ENCODE results near the gene UBE3D.

Gene UBE3D

GRCh38 chr6:82979657-82980056 lies 86.0 kb downstream of the UBE3D start:
- H3K27ac ChIP-seq (ENCODE audit: low read depth, low read length), result no peak overlapping the region

GRCh38 chr6:82978362-82978945 lies 87.2 kb downstream of the UBE3D start:
- H3K4me3 ChIP-seq (ENCODE audit: low read depth, low read length), result no peak overlapping the region
- H3K79me2 ChIP-seq (ENCODE audit: control insufficient read depth, insufficient read depth, low read length, unreplicated experiment), result no peaks in the 10 kb centered on the region
- no peak overlapping the region for H3K27ac ChIP-seq (ENCODE audit: low read depth, low read length)
- no peak overlapping the region for H2AFZ ChIP-seq (ENCODE audit: low read length, unreplicated experiment)
- no peaks in the 10 kb centered on the region for H3K36me3 ChIP-seq (ENCODE audit: insufficient read depth, low read length)
- H3K27me3 ChIP-seq (ENCODE audit: insufficient read depth, low read length), result no peaks in the 10 kb centered on the region
- H3K4me1 ChIP-seq (ENCODE audit: control insufficient read depth, insufficient read depth, low read length, unreplicated experiment), result peaks cover 6% of the 10 kb centered on the region

More at GRCh38 chr6:82979657-82980056, 86.0 kb downstream of the UBE3D start:
- H3K4me1 ChIP-seq (ENCODE audit: control insufficient read depth, insufficient read depth, low read length, unreplicated experiment), result peaks cover 6% of the 10 kb centered on the region
- H3K4me3 ChIP-seq (ENCODE audit: low read depth, low read length), result no peak overlapping the region
- H3K79me2 ChIP-seq (ENCODE audit: control insufficient read depth, insufficient read depth, low read length, unreplicated experiment), result no peaks in the 10 kb centered on the region
- no peaks in the 10 kb centered on the region for H3K27me3 ChIP-seq (ENCODE audit: insufficient read depth, low read length)
- H3K36me3 ChIP-seq (ENCODE audit: insufficient read depth, low read length), result no peaks in the 10 kb centered on the region
- no peak overlapping the region for H2AFZ ChIP-seq (ENCODE audit: low read length, unreplicated experiment)

GRCh38 chr6:82976179-82976578 lies 89.5 kb downstream of the UBE3D start:
- Histone ChIP-seq H3K36me3 (ENCODE audit: insufficient read depth, low read length) (no peaks in the 10 kb centered on the region), H2AFZ (ENCODE audit: low read length, unreplicated experiment) (no peak overlapping the region), H3K4me1 (ENCODE audit: control insufficient read depth, insufficient read depth, low read length, unreplicated experiment) (peaks cover 6% of the 10 kb centered on the region), H3K4me3 (ENCODE audit: low read depth, low read length) (no peak overlapping the region), H3K27me3 (ENCODE audit: insufficient read depth, low read length) (no peaks in the 10 kb centered on the region), H3K27ac (ENCODE audit: low read depth, low read length) (no peak overlapping the region), H3K79me2 (ENCODE audit: control insufficient read depth, insufficient read depth, low read length, unreplicated experiment) (no peaks in the 10 kb centered on the region)

- H3K27me3 ChIP-seq (ENCODE audit: insufficient read depth, low read length), result no peaks in the 10 kb centered on the region
- H2AFZ ChIP-seq (ENCODE audit: low read length, unreplicated experiment), result no peak overlapping the region
- H3K4me1 ChIP-seq (ENCODE audit: control insufficient read depth, insufficient read depth, low read length, unreplicated experiment), result peaks cover 6% of the 10 kb centered on the region
- no peak overlapping the region for H3K4me3 ChIP-seq (ENCODE audit: low read depth, low read length)
- H3K79me2 ChIP-seq (ENCODE audit: control insufficient read depth, insufficient read depth, low read length, unreplicated experiment), result no peaks in the 10 kb centered on the region
- H3K36me3 ChIP-seq (ENCODE audit: insufficient read depth, low read length), result no peaks in the 10 kb centered on the region
- no peak overlapping the region for H3K27ac ChIP-seq (ENCODE audit: low read depth, low read length)
Measured at GRCh38 chr6:82971877-82972460, 93.7 kb downstream of the UBE3D start.

- H3K36me3 ChIP-seq (ENCODE audit: insufficient read depth, low read length), result no peaks in the 10 kb centered on the region
- H3K79me2 ChIP-seq (ENCODE audit: control insufficient read depth, insufficient read depth, low read length, unreplicated experiment), result no peaks in the 10 kb centered on the region
- H3K4me1 ChIP-seq (ENCODE audit: control insufficient read depth, insufficient read depth, low read length, unreplicated experiment), result peaks cover 6% of the 10 kb centered on the region
- H2AFZ ChIP-seq (ENCODE audit: low read length, unreplicated experiment), result no peak overlapping the region
- no peak overlapping the region for H3K4me3 ChIP-seq (ENCODE audit: low read depth, low read length)
- no peak overlapping the region for H3K27ac ChIP-seq (ENCODE audit: low read depth, low read length)
- H3K27me3 ChIP-seq (ENCODE audit: insufficient read depth, low read length), result no peaks in the 10 kb centered on the region
Measured at GRCh38 chr6:82970839-82971238, 94.8 kb downstream of the UBE3D start.

- no peaks in the 10 kb centered on the region for H3K79me2 ChIP-seq (ENCODE audit: control insufficient read depth, insufficient read depth, low read length, unreplicated experiment)
- H2AFZ ChIP-seq (ENCODE audit: low read length, unreplicated experiment), result no peak overlapping the region
- no peaks in the 10 kb centered on the region for H3K27me3 ChIP-seq (ENCODE audit: insufficient read depth, low read length)
- no peaks in the 10 kb centered on the region for H3K36me3 ChIP-seq (ENCODE audit: insufficient read depth, low read length)
- H3K4me1 ChIP-seq (ENCODE audit: control insufficient read depth, insufficient read depth, low read length, unreplicated experiment), result peaks cover 6% of the 10 kb centered on the region
- H3K4me3 ChIP-seq (ENCODE audit: low read depth, low read length), result no peak overlapping the region
- H3K27ac ChIP-seq (ENCODE audit: low read depth, low read length), result no peak overlapping the region
Measured at GRCh38 chr6:82968708-82969107, 96.9 kb downstream of the UBE3D start.

- Histone ChIP-seq H3K27ac (ENCODE audit: low read depth, low read length) (no peak overlapping the region), H3K4me3 (ENCODE audit: low read depth, low read length) (no peak overlapping the region), H3K79me2 (ENCODE audit: control insufficient read depth, insufficient read depth, low read length, unreplicated experiment) (no peaks in the 10 kb centered on the region), H3K27me3 (ENCODE audit: insufficient read depth, low read length) (no peaks in the 10 kb centered on the region), H2AFZ (ENCODE audit: low read length, unreplicated experiment) (no peak overlapping the region), H3K36me3 (ENCODE audit: insufficient read depth, low read length) (no peaks in the 10 kb centered on the region), H3K4me1 (ENCODE audit: control insufficient read depth, insufficient read depth, low read length, unreplicated experiment) (no peaks in the 10 kb centered on the region)
Measured at GRCh38 chr6:82963191-82963925, 102.3 kb downstream of the UBE3D start.

- Histone ChIP-seq H2AFZ (ENCODE audit: low read length, unreplicated experiment) (no peak overlapping the region), H3K27ac (ENCODE audit: low read depth, low read length) (no peak overlapping the region), H3K36me3 (ENCODE audit: insufficient read depth, low read length) (no peaks in the 10 kb centered on the region), H3K27me3 (ENCODE audit: insufficient read depth, low read length) (no peaks in the 10 kb centered on the region), H3K79me2 (ENCODE audit: control insufficient read depth, insufficient read depth, low read length, unreplicated experiment) (no peaks in the 10 kb centered on the region), H3K4me3 (ENCODE audit: low read depth, low read length) (no peak overlapping the region), H3K4me1 (ENCODE audit: control insufficient read depth, insufficient read depth, low read length, unreplicated experiment) (peaks cover 21% of the 10 kb centered on the region)
Measured at GRCh38 chr6:82959385-82959941, 106.2 kb downstream of the UBE3D start.

GRCh38 chr6:82958551-82958950 lies 107.1 kb downstream of the UBE3D start:
- Histone ChIP-seq H2AFZ (ENCODE audit: low read length, unreplicated experiment) (no peak overlapping the region), H3K4me3 (ENCODE audit: low read depth, low read length) (no peak overlapping the region), H3K27me3 (ENCODE audit: insufficient read depth, low read length) (no peaks in the 10 kb centered on the region), H3K79me2 (ENCODE audit: control insufficient read depth, insufficient read depth, low read length, unreplicated experiment) (no peaks in the 10 kb centered on the region), H3K27ac (ENCODE audit: low read depth, low read length) (no peak overlapping the region), H3K4me1 (ENCODE audit: control insufficient read depth, insufficient read depth, low read length, unreplicated experiment) (peaks cover 27% of the 10 kb centered on the region), H3K36me3 (ENCODE audit: insufficient read depth, low read length) (no peaks in the 10 kb centered on the region)

GRCh38 chr6:82957868-82958245 lies 107.8 kb downstream of the UBE3D start:
- H3K79me2 ChIP-seq (ENCODE audit: control insufficient read depth, insufficient read depth, low read length, unreplicated experiment), result no peaks in the 10 kb centered on the region
- H3K4me1 ChIP-seq (ENCODE audit: control insufficient read depth, insufficient read depth, low read length, unreplicated experiment), result peaks cover 27% of the 10 kb centered on the region
- H3K27me3 ChIP-seq (ENCODE audit: insufficient read depth, low read length), result no peaks in the 10 kb centered on the region
- H3K4me3 ChIP-seq (ENCODE audit: low read depth, low read length), result no peak overlapping the region
- no peak overlapping the region for H3K27ac ChIP-seq (ENCODE audit: low read depth, low read length)
- no peak overlapping the region for H2AFZ ChIP-seq (ENCODE audit: low read length, unreplicated experiment)
- no peaks in the 10 kb centered on the region for H3K36me3 ChIP-seq (ENCODE audit: insufficient read depth, low read length)
